H9 (cell line): ENCODE measurements around the gene BRD3OS. TPM values are rescaled to one million over a fixed set of nuclear protein-coding genes. Genes with fewer than 3 reads are reported as not detected.

ENCODE experiments used
- DNase-seq: peaks from one replicate; pipeline ENCODE4 v3.0.0-alpha.2; 2017
- H2AFZ ChIP-seq: one replicate; pipeline ENCODE4 v1.6.1; 2013; ENCODE audit warnings: mild to moderate bottlenecking, low read length, control low read depth, moderate library complexity
- H2AK5ac ChIP-seq: 2 replicates; pipeline ENCODE4 v1.6.1; 2013; ENCODE audit warnings: low read length, control low read depth, mixed read lengths; ENCODE audit not compliant: insufficient read length
- H2BK120ac ChIP-seq: one replicate; pipeline ENCODE4 v1.6.1; 2013; ENCODE audit warnings: low read depth, mild to moderate bottlenecking, low read length, control low read depth, inconsistent platforms; ENCODE audit not compliant: poor library complexity, severe bottlenecking
- H2BK12ac ChIP-seq: 2 replicates; pipeline ENCODE4 v1.6.1; 2013; ENCODE audit warnings: low read length, control low read depth, mixed read lengths, low read depth; ENCODE audit not compliant: insufficient read length
- H2BK15ac ChIP-seq: 2 replicates; pipeline ENCODE4 v1.6.1; 2013; ENCODE audit warnings: low read depth, low read length, control low read depth
- H2BK20ac ChIP-seq: one replicate; pipeline ENCODE4 v1.6.1; 2013; ENCODE audit warnings: low read depth, mild to moderate bottlenecking, low read length, control low read depth, inconsistent platforms; ENCODE audit not compliant: poor library complexity, severe bottlenecking
- H2BK5ac ChIP-seq: 2 replicates; pipeline ENCODE4 v1.6.1; 2013; ENCODE audit warnings: low read length, control low read depth, mixed read lengths; ENCODE audit not compliant: insufficient read length
- H3K14ac ChIP-seq: 2 replicates; pipeline ENCODE4 v1.6.1; 2013; ENCODE audit warnings: low read length, control low read depth; ENCODE audit not compliant: insufficient read depth
- H3K18ac ChIP-seq: 2 replicates; pipeline ENCODE4 v1.6.1; 2013; ENCODE audit warnings: low read depth, mild to moderate bottlenecking, mixed read lengths, low read length, control low read depth; ENCODE audit not compliant: insufficient read length
- H3K23ac ChIP-seq: 2 replicates; pipeline ENCODE4 v1.6.1; 2013; ENCODE audit warnings: low read length, control low read depth, mixed read lengths, low read depth; ENCODE audit not compliant: insufficient read length
- H3K23me2 ChIP-seq: 2 replicates; pipeline ENCODE4 v1.6.1; 2013; ENCODE audit warnings: low read depth, mild to moderate bottlenecking, mixed read lengths, low read length, control low read depth; ENCODE audit not compliant: insufficient read length, poor library complexity, severe bottlenecking
- H3K27ac ChIP-seq: 2 replicates; pipeline ENCODE4 v1.5.1; 2013; ENCODE audit warnings: low read length, control low read depth, mixed read lengths, low read depth; ENCODE audit not compliant: insufficient read length
- H3K27me3 ChIP-seq: 2 replicates; pipeline ENCODE4 v1.6.1; 2013; ENCODE audit warnings: low read length, control low read depth, inconsistent platforms; ENCODE audit not compliant: insufficient read depth
- H3K4ac ChIP-seq: 2 replicates; pipeline ENCODE4 v1.6.1; 2013; ENCODE audit warnings: low read depth, mild to moderate bottlenecking, control low read depth, inconsistent platforms, low read length, moderate library complexity
- H3K4me1 ChIP-seq: 2 replicates; pipeline ENCODE4 v1.6.1; 2013; ENCODE audit warnings: low read length, control low read depth, inconsistent platforms; ENCODE audit not compliant: insufficient read depth
- H3K4me2 ChIP-seq: 2 replicates; pipeline ENCODE4 v1.6.1; 2013; ENCODE audit warnings: low read length, control low read depth, mixed read lengths; ENCODE audit not compliant: insufficient read length, insufficient read depth
- H3K56ac ChIP-seq: 2 replicates; pipeline ENCODE4 v1.6.1; 2013; ENCODE audit warnings: low read depth, mild to moderate bottlenecking, mixed read lengths, low read length, control low read depth; ENCODE audit not compliant: insufficient read length
- H3K79me1 ChIP-seq: 2 replicates; pipeline ENCODE4 v1.6.1; 2013; ENCODE audit warnings: low read depth, mild to moderate bottlenecking, moderate library complexity, low read length, control low read depth, inconsistent platforms; ENCODE audit not compliant: insufficient read depth, poor library complexity, severe bottlenecking
- H3K79me2 ChIP-seq: 2 replicates; pipeline ENCODE4 v1.6.1; 2013; ENCODE audit warnings: low read length, control low read depth, inconsistent platforms; ENCODE audit not compliant: insufficient read depth
- H3K9ac ChIP-seq: 2 replicates; pipeline ENCODE4 v1.6.1; 2013; ENCODE audit warnings: low read length, control low read depth, mixed read lengths; ENCODE audit not compliant: insufficient read length; ENCODE audit errors: extremely low read depth
- H3K9me3 ChIP-seq: one replicate; pipeline ENCODE4 v1.6.1; 2013; ENCODE audit warnings: low read depth, low read length, inconsistent platforms; ENCODE audit not compliant: control insufficient read depth
- H3T11ph ChIP-seq: one replicate; pipeline ENCODE4 v1.6.1; 2013; ENCODE audit warnings: mild to moderate bottlenecking, low read length, control low read depth, inconsistent platforms
- H4K20me1 ChIP-seq: one replicate; pipeline ENCODE4 v1.6.1; 2013; ENCODE audit not compliant: control insufficient read depth, insufficient read length, insufficient read depth
- H4K5ac ChIP-seq: 2 replicates; pipeline ENCODE4 v1.6.1; 2013; ENCODE audit warnings: low read depth, mild to moderate bottlenecking, mixed read lengths, low read length, control low read depth; ENCODE audit not compliant: insufficient read length
- H4K8ac ChIP-seq: replicated peaks from 2 replicates; pipeline ENCODE4 v1.6.1; 2013; ENCODE audit warnings: low read length, control low read depth, mixed read lengths, low read depth; ENCODE audit not compliant: insufficient read length
- H4K91ac ChIP-seq: 2 replicates; pipeline ENCODE4 v1.6.1; 2013; ENCODE audit warnings: low read depth, mild to moderate bottlenecking, moderate library complexity, mixed read lengths, low read length, control low read depth; ENCODE audit not compliant: insufficient read length
- H3K27ac Mint-ChIP-seq, 3 experiments: 2 replicates in 2 of 3; 3 replicates in 1 of 3; pipeline ENCODE4 v1.8.0; 2020 to 2021; ENCODE audit warnings: mixed read lengths in 3 of 3, mild to moderate bottlenecking in 1 of 3, moderate library complexity in 1 of 3
- H3K27me3 Mint-ChIP-seq: 2 replicates; pipeline ENCODE4 v1.8.0; 2021; ENCODE audit warnings: low read depth, mild to moderate bottlenecking, moderate library complexity, mixed read lengths
- H3K36me3 Mint-ChIP-seq, 3 experiments: 2 replicates in 2 of 3; 3 replicates in 1 of 3; pipeline ENCODE4 v1.8.0; 2020 to 2021; ENCODE audit warnings: low read depth in 3 of 3, mixed read lengths in 3 of 3; ENCODE audit not compliant: insufficient read depth in 1 of 3
- H3K4me1 Mint-ChIP-seq, 2 experiments: 2 replicates each; pipeline ENCODE4 v1.8.0; 2020; ENCODE audit warnings: mixed read lengths in 2 of 2
- H3K4me3 Mint-ChIP-seq, 2 experiments: 2 replicates in 1 of 2; 3 replicates in 1 of 2; pipeline ENCODE4 v1.8.0; 2020 to 2021; ENCODE audit warnings: mild to moderate bottlenecking in 2 of 2, mixed read lengths in 2 of 2, moderate library complexity in 1 of 2
- H3K9me3 Mint-ChIP-seq, 2 experiments: 2 replicates in 1 of 2; 3 replicates in 1 of 2; pipeline ENCODE4 v1.8.0; 2020; ENCODE audit warnings: mild to moderate bottlenecking in 2 of 2, mixed read lengths in 2 of 2, moderate library complexity in 1 of 2
- CTCF ChIP-seq: fragments of 200-600 bp; sonication (generic); conservative IDR thresholded peaks from 3 replicates; pipeline ENCODE4 v1.8.0; 2021; ENCODE audit warnings: antibody characterized with exemption, mild to moderate bottlenecking
- WGBS: extraction: QIAGEN DNeasy Blood & Tissue Kit; methylation state at CpG from one replicate; pipeline ENCODE4 v1.1.7; 2013; ENCODE audit warnings: missing lambda C conversion rate, low lambda C conversion rate, mixed read lengths; ENCODE audit not compliant: insufficient read length; ENCODE audit errors: extremely low coverage; 5-methylcytosine and 5-hydroxymethylcytosine counted together
- total RNA-seq: library from RNA; stranded (reverse); gene quantifications from 2 replicates; pipeline ENCODE4 v1.2.1, GENCODE V29; 2021

The BRD3OS gene
- total RNA-seq, 1 experiment from 2014 or later = 16.4 TPM

DNA sequence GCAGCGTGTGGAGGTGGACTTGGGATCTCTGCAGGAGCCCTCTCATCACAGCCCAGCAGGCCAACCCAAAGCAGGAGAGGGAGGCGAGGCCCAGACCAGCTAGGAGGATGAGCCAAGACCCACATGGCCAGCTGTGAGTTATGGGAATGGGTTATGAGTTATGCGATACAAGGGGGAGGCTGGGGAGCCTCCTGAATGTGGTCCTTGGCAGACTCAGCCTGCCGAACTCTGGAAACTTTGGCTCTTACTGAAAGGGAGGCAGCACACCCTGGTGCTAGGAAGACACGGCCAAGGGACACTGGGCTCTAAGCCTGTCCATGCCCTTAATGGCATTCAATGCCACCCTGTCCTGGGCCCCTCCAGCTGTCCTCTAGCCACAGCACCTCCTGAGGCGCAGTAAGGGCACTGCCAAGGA lies 25.4 kb upstream of the BRD3OS start:
- Histone ChIP-seq H4K91ac (no peak overlapping the region), H2BK20ac (no peak overlapping the region), H2BK120ac (no peak overlapping the region), H4K8ac (no peak overlapping the region), H3K9ac (no peak overlapping the region), H2BK5ac (no peak overlapping the region), H3K9me3 (no peaks in the 10 kb centered on the region), H2BK15ac (no peak overlapping the region), H3K4ac (no peak overlapping the region), H4K20me1 (no peaks in the 10 kb centered on the region), H3K79me2 (no peaks in the 10 kb centered on the region), H3K27ac (no peak overlapping the region), H2AFZ (no peak overlapping the region), H3K18ac (no peak overlapping the region), H3K14ac (no peak overlapping the region), H2AK5ac (no peak overlapping the region), H3K4me2 (no peak overlapping the region), H3K4me1 (no peaks in the 10 kb centered on the region), H2BK12ac (no peak overlapping the region), H3K79me1 (no peaks in the 10 kb centered on the region), H4K5ac (no peak overlapping the region), H3T11ph (no peak overlapping the region), H3K56ac (no peak overlapping the region), H3K23ac (no peak overlapping the region), H3K23me2 (no peaks in the 10 kb centered on the region), H3K27me3 (no peaks in the 10 kb centered on the region)
- no peak for TF ChIP-seq CTCF
- no peaks in the 10 kb centered on the region for H3K36me3 Mint-ChIP-seq
- WGBS = no CpG with 5 or more reads among the region's 6 CpGs
- H3K27ac Mint-ChIP-seq = no peak overlapping the region; a peak in 1 of 7 replicates
- H3K27me3 Mint-ChIP-seq = peaks cover 13% of the 10 kb centered on the region
- DNase-seq = no peak
- peaks cover 3 to 4% of the 10 kb centered on the region in 2 experiments; a peak in 3 of 5 replicates for H3K9me3 Mint-ChIP-seq
- peaks cover 0 to 4% of the 10 kb centered on the region in 2 experiments; a peak in 2 of 4 replicates for H3K4me1 Mint-ChIP-seq
- H3K4me3 Mint-ChIP-seq = no peak overlapping the region
